Chondrocyte (in vitro differentiated cells): Measurements from ENCODE around the gene P2RY2. TPM values are rescaled to one million over a fixed set of nuclear protein-coding genes. Genes with fewer than 3 reads are reported as not detected.

Experiments used
- DNase-seq: peaks from one replicate; pipeline ENCODE4 v3.0.0; 2021; ENCODE audit warnings: mixed read lengths, low spot score
- H3K27ac Mint-ChIP-seq: one replicate; pipeline ENCODE4 v1.8.0; 2021; ENCODE audit warnings: mild to moderate bottlenecking, moderate library complexity, mixed read lengths; ENCODE audit not compliant: unreplicated experiment
- H3K27me3 Mint-ChIP-seq: 2 replicates; pipeline ENCODE4 v1.8.0; 2021; ENCODE audit warnings: low read depth, mixed read lengths
- H3K36me3 Mint-ChIP-seq: 2 replicates; pipeline ENCODE4 v1.8.0; 2021; ENCODE audit warnings: low read depth, mixed read lengths
- H3K4me1 Mint-ChIP-seq: 2 replicates; pipeline ENCODE4 v1.8.0; 2021; ENCODE audit warnings: low read depth, mild to moderate bottlenecking, mixed read lengths
- H3K4me3 Mint-ChIP-seq: one replicate; pipeline ENCODE4 v1.8.0; 2021; ENCODE audit warnings: mild to moderate bottlenecking, moderate library complexity, mixed read lengths; ENCODE audit not compliant: unreplicated experiment
- H3K9me3 Mint-ChIP-seq: 2 replicates; pipeline ENCODE4 v1.8.0; 2021; ENCODE audit warnings: low read depth, mixed read lengths
- CTCF ChIP-seq: fragments of 200-600 bp; sonication (generic); IDR thresholded peaks from 2 replicates; pipeline ENCODE4 v1.5.0; 2021; ENCODE audit warnings: antibody characterized with exemption, mild to moderate bottlenecking, moderate library complexity
- total RNA-seq: library from RNA; stranded (reverse); gene quantifications from 3 replicates; pipeline ENCODE4 v1.2.1, GENCODE V29; 2021

The P2RY2 gene
- total RNA-seq, 1 donor from 2014 or later: 0.32 TPM

GRCh38 chr11:73239111-73239521, 21.0 kb downstream of the P2RY2 start:
- Mint-ChIP-seq H3K27ac (no peak overlapping the region), H3K4me1 (peaks cover 17% of the 10 kb centered on the region), H3K27me3 (no peaks in the 10 kb centered on the region), H3K36me3 (no peaks in the 10 kb centered on the region), H3K4me3 (no peak overlapping the region), H3K9me3 (no peaks in the 10 kb centered on the region)
- no peak for TF ChIP-seq CTCF
- DNase-seq: no peak

- Mint-ChIP-seq H3K9me3 (no peaks in the 10 kb centered on the region), H3K4me3 (no peak overlapping the region), H3K4me1 (peaks cover 17% of the 10 kb centered on the region), H3K27ac (no peak overlapping the region), H3K36me3 (no peaks in the 10 kb centered on the region), H3K27me3 (no peaks in the 10 kb centered on the region)
- no peak for TF ChIP-seq CTCF
- DNase-seq: no peak
Observed at GRCh38 chr11:73239571-73240189, 21.6 kb downstream of the P2RY2 start.

GRCh38 chr11:73240190-73240781, 22.2 kb downstream of the P2RY2 start:
- H3K27ac Mint-ChIP-seq: no peak overlapping the region

GRCh38 chr11:73241300-73241699, 23.2 kb downstream of the P2RY2 start:
- TF ChIP-seq CTCF: no peak
- Mint-ChIP-seq H3K4me3 (no peak overlapping the region), H3K27me3 (no peaks in the 10 kb centered on the region), H3K36me3 (no peaks in the 10 kb centered on the region), H3K9me3 (no peaks in the 10 kb centered on the region), H3K27ac (no peak overlapping the region), H3K4me1 (peaks cover 24% of the 10 kb centered on the region)
- DNase-seq: no peak

More at GRCh38 chr11:73240190-73240781, 22.2 kb downstream of the P2RY2 start:
- Mint-ChIP-seq H3K4me3 (no peak overlapping the region), H3K9me3 (no peaks in the 10 kb centered on the region), H3K36me3 (no peaks in the 10 kb centered on the region), H3K4me1 (peaks cover 17% of the 10 kb centered on the region), H3K27me3 (no peaks in the 10 kb centered on the region)
- TF ChIP-seq CTCF: no peak
- no peak for DNase-seq

- no peak for DNase-seq
- peak overlapping the region; percentile 54 for H3K27ac Mint-ChIP-seq
- TF ChIP-seq CTCF: peak; percentile 95
Observed at GRCh38 chr11:73242251-73243092, 24.4 kb downstream of the P2RY2 start.

More at GRCh38 chr11:73242251-73243092, 24.4 kb downstream of the P2RY2 start:
- H3K27me3 Mint-ChIP-seq: no peaks in the 10 kb centered on the region
- peaks cover 27% of the 10 kb centered on the region for H3K4me1 Mint-ChIP-seq
- no peaks in the 10 kb centered on the region for H3K9me3 Mint-ChIP-seq
- H3K4me3 Mint-ChIP-seq: peak overlapping the region; percentile 38
- no peaks in the 10 kb centered on the region for H3K36me3 Mint-ChIP-seq
